Peyer's patch (tissue), 4 donors: ENCODE measurements around the gene L1CAM. TPM values are rescaled to one million over a fixed set of nuclear protein-coding genes. Genes with fewer than 3 reads are reported as not detected.

Experiments
- DNase-seq, 3 donors: peaks; one replicate each; pipeline ENCODE4 v3.0.0-alpha.2; 2017 to 2019
- H3K27ac ChIP-seq, 4 donors: fragments of 200-600 bp; sonication (generic); one replicate each; pipeline ENCODE4 v1.5.1; 2016 to 2019
- H3K27me3 ChIP-seq, 2 donors: fragments of 200-600 bp; sonication (generic); one replicate each; pipeline ENCODE4 v1.5.1; 2019
- H3K36me3 ChIP-seq, 3 donors: fragments of 200-600 bp; sonication (generic); one replicate each; pipeline ENCODE4 v1.5.1; 2016 to 2019
- H3K4me1 ChIP-seq, 4 donors: fragments of 200-600 bp; sonication (generic); one replicate each; pipeline ENCODE4 v1.5.1; 2016 to 2019
- H3K4me3 ChIP-seq, 4 donors: fragments of 200-600 bp; sonication (generic); 1 replicate in 3 of 4; 2 replicates in 1 of 4; pipeline ENCODE4 v1.5.1; 2016 to 2019; ENCODE audit warnings: mild to moderate bottlenecking in 1 of 4
- H3K9me3 ChIP-seq, 4 donors: fragments of 200-600 bp; sonication (generic); one replicate each; pipeline ENCODE4 v1.5.1; 2016 to 2019; ENCODE audit warnings: mild to moderate bottlenecking in 1 of 4
- CTCF ChIP-seq, 6 experiments: fragments of 450-650 bp in 4 of 6; fragments of 200-600 bp in 2 of 6; sonication (generic) in 1 of 6; IDR thresholded peaks; one replicate each; pipeline ENCODE4 v1.5.1; 2017 to 2019; ENCODE audit warnings: antibody characterized with exemption in 6 of 6, mild to moderate bottlenecking in 3 of 6, moderate library complexity in 1 of 6
- POLR2A ChIP-seq, 2 donors: fragments of 450-650 bp; IDR thresholded peaks; one replicate each; pipeline ENCODE4 v1.5.1; 2017; ENCODE audit warnings: antibody characterized with exemption in 2 of 2, mild to moderate bottlenecking in 2 of 2, moderate library complexity in 2 of 2
- total RNA-seq, 4 donors: library from RNA; depleted of rRNA; stranded (reverse); fragments of >200 nt; gene quantifications; one replicate each; pipeline ENCODE4 v1.1.0, GENCODE V29; 2016

Gene L1CAM
- total RNA-seq, 4 donors from 2014 or later, result 1.8 to 7.4 (median 4.6) TPM

GRCh38 chrX:153933748-153934147, 47.8 kb upstream of the L1CAM start:
- TF ChIP-seq CTCF (IDR thresholded peaks at IDR 0.05), result no peak
- no peak for TF ChIP-seq POLR2A (IDR thresholded peaks at IDR 0.05)
- Histone ChIP-seq H3K9me3 (no peaks in the 10 kb centered on the region), H3K4me1 (peaks cover 0 to 23% (median 2%) of the 10 kb centered on the region in 4 donors), H3K36me3 (peaks cover 0 to 21% (median 0%) of the 10 kb centered on the region in 3 donors), H3K27ac (peak overlapping the region in 1 of 4 donors; percentile 71), H3K27me3 (no peaks in the 10 kb centered on the region), H3K4me3 (peak overlapping the region in 3 of 4 donors; percentile 78 to 87 (median 79))
- DNase-seq, result no peak

- H3K36me3 ChIP-seq, result peaks cover 0 to 21% (median 0%) of the 10 kb centered on the region in 3 donors
- H3K4me1 ChIP-seq, result peaks cover 0 to 25% (median 6%) of the 10 kb centered on the region in 4 donors
Measured at GRCh38 chrX:153932220-153932915, 46.4 kb upstream of the L1CAM start.

GRCh38 chrX:153931748-153932147, 45.8 kb upstream of the L1CAM start:
- H3K4me3 ChIP-seq, result no peak overlapping the region
- peaks cover 0 to 31% (median 9%) of the 10 kb centered on the region in 4 donors for H3K4me1 ChIP-seq
- DNase-seq, result no peak
- H3K9me3 ChIP-seq, result no peaks in the 10 kb centered on the region
- peaks cover 0 to 21% (median 0%) of the 10 kb centered on the region in 3 donors for H3K36me3 ChIP-seq
- H3K27ac ChIP-seq, result no peak overlapping the region
- TF ChIP-seq POLR2A (IDR thresholded peaks at IDR 0.05) (no peak), CTCF (IDR thresholded peaks at IDR 0.05) (no peak)
- no peaks in the 10 kb centered on the region for H3K27me3 ChIP-seq

More at GRCh38 chrX:153932220-153932915, 46.4 kb upstream of the L1CAM start:
- TF ChIP-seq CTCF (IDR thresholded peaks at IDR 0.05) (no peak), POLR2A (IDR thresholded peaks at IDR 0.05) (no peak)
- no peak for DNase-seq
- Histone ChIP-seq H3K27ac (no peak overlapping the region), H3K4me3 (no peak overlapping the region), H3K27me3 (no peaks in the 10 kb centered on the region), H3K9me3 (no peaks in the 10 kb centered on the region)

- no peaks in the 10 kb centered on the region for H3K9me3 ChIP-seq
- peaks cover 0 to 37% (median 11%) of the 10 kb centered on the region in 4 donors for H3K4me1 ChIP-seq
- H3K27ac ChIP-seq, result no peak overlapping the region
- TF ChIP-seq CTCF (IDR thresholded peaks at IDR 0.05) (no peak), POLR2A (IDR thresholded peaks at IDR 0.05) (no peak)
- H3K4me3 ChIP-seq, result no peak overlapping the region
- DNase-seq, result no peak
- no peaks in the 10 kb centered on the region for H3K27me3 ChIP-seq
- H3K36me3 ChIP-seq, result peaks cover 0 to 21% (median 0%) of the 10 kb centered on the region in 3 donors
Measured at GRCh38 chrX:153931151-153931550, 45.2 kb upstream of the L1CAM start.

GRCh38 chrX:153930011-153930910, 44.3 kb upstream of the L1CAM start:
- Histone ChIP-seq H3K27me3 (no peaks in the 10 kb centered on the region), H3K9me3 (no peaks in the 10 kb centered on the region), H3K27ac (no peak overlapping the region), H3K4me3 (no peak overlapping the region), H3K36me3 (peaks cover 0 to 21% (median 0%) of the 10 kb centered on the region in 3 donors), H3K4me1 (peaks cover 0 to 32% (median 12%) of the 10 kb centered on the region in 4 donors)
- no peak for TF ChIP-seq CTCF (IDR thresholded peaks at IDR 0.05)
- no peak for TF ChIP-seq POLR2A (IDR thresholded peaks at IDR 0.05)
- no peak for DNase-seq
